ENCODE data around the gene RFWD3. TPM values are rescaled to one million over a fixed set of nuclear protein-coding genes. Genes with fewer than 3 reads are reported as not detected.

The RFWD3 gene
- 17.7 TPM for total RNA-seq

- Histone ChIP-seq H3K27ac (ENCODE audit: low read depth, low read length) (peak within 1 kb of the TSS; percentile 74), H3K27me3 (ENCODE audit: control insufficient read depth in 3 of 3, insufficient read depth in 3 of 3, low read length in 3 of 3) (no peaks in the 10 kb centered on the region), H3K36me3 (ENCODE audit: control insufficient read depth in 3 of 3, insufficient read depth in 3 of 3, low read length in 3 of 3) (peaks cover 9 to 20% (median 20%) of the 10 kb centered on the region in 3 donors), H3K4me3 (ENCODE audit: low read length in 3 of 3) (peak within 1 kb of the TSS; percentile 88 to 97 (median 93)), H3K4me1 (ENCODE audit: control insufficient read depth in 3 of 3, insufficient read depth in 3 of 3, low read length in 3 of 3) (peaks cover 0 to 11% (median 5%) of the 10 kb centered on the region in 3 donors), H3K9me3 (ENCODE audit: control insufficient read depth in 3 of 3, low read length in 3 of 3) (no peaks in the 10 kb centered on the region), H3K9ac (ENCODE audit: low read depth in 1 of 3, low read length in 3 of 3) (peak within 1 kb of the TSS; percentile 80 to 91 (median 91))
Measured at GRCh38 chr16:74666425-74667254, at the start of gene RFWD3. Gene RFWD3, minus strand, starts transcription at chr16:74666877. Its CDS starts 5,428 bp downstream, at chr16:74661449.

GRCh38 chr16:74716355-74716754 lies 49.7 kb upstream of the RFWD3 start:
- H3K27ac ChIP-seq (ENCODE audit: low read depth, low read length) = no peak overlapping the region
- no peak overlapping the region for H3K9ac ChIP-seq (ENCODE audit: low read depth in 1 of 3, low read length in 3 of 3)
- peaks cover 0 to 6% (median 1%) of the 10 kb centered on the region in 3 donors for H3K27me3 ChIP-seq (ENCODE audit: control insufficient read depth in 3 of 3, insufficient read depth in 3 of 3, low read length in 3 of 3)
- H3K4me3 ChIP-seq (ENCODE audit: low read length in 3 of 3) = no peak overlapping the region
- H3K9me3 ChIP-seq (ENCODE audit: control insufficient read depth in 3 of 3, low read length in 3 of 3) = no peaks in the 10 kb centered on the region
- H3K36me3 ChIP-seq (ENCODE audit: control insufficient read depth in 3 of 3, insufficient read depth in 3 of 3, low read length in 3 of 3) = no peaks in the 10 kb centered on the region
- H3K4me1 ChIP-seq (ENCODE audit: control insufficient read depth in 3 of 3, insufficient read depth in 3 of 3, low read length in 3 of 3) = no peaks in the 10 kb centered on the region

GRCh38 chr16:74713876-74714275 lies 47.2 kb upstream of the RFWD3 start:
- no peak overlapping the region for H3K9ac ChIP-seq (ENCODE audit: low read depth in 1 of 3, low read length in 3 of 3)
- no peaks in the 10 kb centered on the region for H3K4me1 ChIP-seq (ENCODE audit: control insufficient read depth in 3 of 3, insufficient read depth in 3 of 3, low read length in 3 of 3)
- no peaks in the 10 kb centered on the region for H3K9me3 ChIP-seq (ENCODE audit: control insufficient read depth in 3 of 3, low read length in 3 of 3)
- peaks cover 0 to 5% (median 0%) of the 10 kb centered on the region in 3 donors for H3K27me3 ChIP-seq (ENCODE audit: control insufficient read depth in 3 of 3, insufficient read depth in 3 of 3, low read length in 3 of 3)
- H3K27ac ChIP-seq (ENCODE audit: low read depth, low read length) = no peak overlapping the region
- no peak overlapping the region for H3K4me3 ChIP-seq (ENCODE audit: low read length in 3 of 3)
- no peaks in the 10 kb centered on the region for H3K36me3 ChIP-seq (ENCODE audit: control insufficient read depth in 3 of 3, insufficient read depth in 3 of 3, low read length in 3 of 3)

- H3K9ac ChIP-seq (ENCODE audit: low read depth in 1 of 3, low read length in 3 of 3) = no peak overlapping the region
- no peak overlapping the region for H3K4me3 ChIP-seq (ENCODE audit: low read length in 3 of 3)
- no peak overlapping the region for H3K27ac ChIP-seq (ENCODE audit: low read depth, low read length)
- no peaks in the 10 kb centered on the region for H3K9me3 ChIP-seq (ENCODE audit: control insufficient read depth in 3 of 3, low read length in 3 of 3)
- no peaks in the 10 kb centered on the region for H3K4me1 ChIP-seq (ENCODE audit: control insufficient read depth in 3 of 3, insufficient read depth in 3 of 3, low read length in 3 of 3)
- peaks cover 0 to 5% (median 0%) of the 10 kb centered on the region in 3 donors for H3K27me3 ChIP-seq (ENCODE audit: control insufficient read depth in 3 of 3, insufficient read depth in 3 of 3, low read length in 3 of 3)
- no peaks in the 10 kb centered on the region for H3K36me3 ChIP-seq (ENCODE audit: control insufficient read depth in 3 of 3, insufficient read depth in 3 of 3, low read length in 3 of 3)
Measured at GRCh38 chr16:74713325-74713724, 46.6 kb upstream of the RFWD3 start.

GRCh38 chr16:74711938-74712337 lies 45.3 kb upstream of the RFWD3 start:
- Histone ChIP-seq H3K27me3 (ENCODE audit: control insufficient read depth in 3 of 3, insufficient read depth in 3 of 3, low read length in 3 of 3) (peaks cover 0 to 2% (median 0%) of the 10 kb centered on the region in 3 donors), H3K4me1 (ENCODE audit: control insufficient read depth in 3 of 3, insufficient read depth in 3 of 3, low read length in 3 of 3) (no peaks in the 10 kb centered on the region), H3K9ac (ENCODE audit: low read depth in 1 of 3, low read length in 3 of 3) (no peak overlapping the region), H3K36me3 (ENCODE audit: control insufficient read depth in 3 of 3, insufficient read depth in 3 of 3, low read length in 3 of 3) (no peaks in the 10 kb centered on the region), H3K27ac (ENCODE audit: low read depth, low read length) (no peak overlapping the region), H3K9me3 (ENCODE audit: control insufficient read depth in 3 of 3, low read length in 3 of 3) (no peaks in the 10 kb centered on the region), H3K4me3 (ENCODE audit: low read length in 3 of 3) (no peak overlapping the region)

GRCh38 chr16:74710401-74710800 lies 43.7 kb upstream of the RFWD3 start:
- H3K27me3 ChIP-seq (ENCODE audit: control insufficient read depth in 3 of 3, insufficient read depth in 3 of 3, low read length in 3 of 3) = no peaks in the 10 kb centered on the region
- no peak overlapping the region for H3K27ac ChIP-seq (ENCODE audit: low read depth, low read length)
- no peaks in the 10 kb centered on the region for H3K9me3 ChIP-seq (ENCODE audit: control insufficient read depth in 3 of 3, low read length in 3 of 3)
- no peak overlapping the region for H3K9ac ChIP-seq (ENCODE audit: low read depth in 1 of 3, low read length in 3 of 3)
- no peak overlapping the region for H3K4me3 ChIP-seq (ENCODE audit: low read length in 3 of 3)
- H3K36me3 ChIP-seq (ENCODE audit: control insufficient read depth in 3 of 3, insufficient read depth in 3 of 3, low read length in 3 of 3) = no peaks in the 10 kb centered on the region
- no peaks in the 10 kb centered on the region for H3K4me1 ChIP-seq (ENCODE audit: control insufficient read depth in 3 of 3, insufficient read depth in 3 of 3, low read length in 3 of 3)

GRCh38 chr16:74709441-74709877 lies 42.8 kb upstream of the RFWD3 start:
- H3K27me3 ChIP-seq (ENCODE audit: control insufficient read depth in 3 of 3, insufficient read depth in 3 of 3, low read length in 3 of 3) = no peaks in the 10 kb centered on the region
- H3K9ac ChIP-seq (ENCODE audit: low read depth in 1 of 3, low read length in 3 of 3) = no peak overlapping the region
- H3K36me3 ChIP-seq (ENCODE audit: control insufficient read depth in 3 of 3, insufficient read depth in 3 of 3, low read length in 3 of 3) = no peaks in the 10 kb centered on the region
- H3K9me3 ChIP-seq (ENCODE audit: control insufficient read depth in 3 of 3, low read length in 3 of 3) = no peaks in the 10 kb centered on the region
- no peak overlapping the region for H3K4me3 ChIP-seq (ENCODE audit: low read length in 3 of 3)
- no peaks in the 10 kb centered on the region for H3K4me1 ChIP-seq (ENCODE audit: control insufficient read depth in 3 of 3, insufficient read depth in 3 of 3, low read length in 3 of 3)
- no peak overlapping the region for H3K27ac ChIP-seq (ENCODE audit: low read depth, low read length)

- Histone ChIP-seq H3K36me3 (ENCODE audit: control insufficient read depth in 3 of 3, insufficient read depth in 3 of 3, low read length in 3 of 3) (no peaks in the 10 kb centered on the region), H3K9ac (ENCODE audit: low read depth in 1 of 3, low read length in 3 of 3) (peak within 1 kb of the TSS; percentile 69 to 81 (median 79)), H3K27me3 (ENCODE audit: control insufficient read depth in 3 of 3, insufficient read depth in 3 of 3, low read length in 3 of 3) (peaks cover 0 to 7% (median 4%) of the 10 kb centered on the region in 3 donors), H3K27ac (ENCODE audit: low read depth, low read length) (peak within 1 kb of the TSS; percentile 81), H3K4me1 (ENCODE audit: control insufficient read depth in 3 of 3, insufficient read depth in 3 of 3, low read length in 3 of 3) (peaks cover 8 to 13% (median 8%) of the 10 kb centered on the region in 3 donors), H3K4me3 (ENCODE audit: low read length in 3 of 3) (peak within 1 kb of the TSS; percentile 80 to 88 (median 84)), H3K9me3 (ENCODE audit: control insufficient read depth in 3 of 3, low read length in 3 of 3) (no peaks in the 10 kb centered on the region)
Measured at GRCh38 chr16:74700438-74701225, 34.0 kb upstream of the RFWD3 start, which contains the start of gene MLKL. Gene MLKL, minus strand, starts transcription at chr16:74700862. Its CDS starts 5,105 bp downstream, at chr16:74695757.

GRCh38 chr16:74700116-74700437 lies 33.4 kb upstream of the RFWD3 start:
- H3K9me3 ChIP-seq (ENCODE audit: control insufficient read depth in 3 of 3, low read length in 3 of 3) = no peaks in the 10 kb centered on the region
- peak overlapping the region; percentile 69 to 81 (median 79) for H3K9ac ChIP-seq (ENCODE audit: low read depth in 1 of 3, low read length in 3 of 3)
- peak overlapping the region; percentile 81 for H3K27ac ChIP-seq (ENCODE audit: low read depth, low read length)
- no peaks in the 10 kb centered on the region for H3K36me3 ChIP-seq (ENCODE audit: control insufficient read depth in 3 of 3, insufficient read depth in 3 of 3, low read length in 3 of 3)
- H3K4me1 ChIP-seq (ENCODE audit: control insufficient read depth in 3 of 3, insufficient read depth in 3 of 3, low read length in 3 of 3) = peaks cover 8 to 13% (median 8%) of the 10 kb centered on the region in 3 donors
- peak overlapping the region; percentile 80 to 88 (median 84) for H3K4me3 ChIP-seq (ENCODE audit: low read length in 3 of 3)
- peaks cover 0 to 7% (median 4%) of the 10 kb centered on the region in 3 donors for H3K27me3 ChIP-seq (ENCODE audit: control insufficient read depth in 3 of 3, insufficient read depth in 3 of 3, low read length in 3 of 3)

All from skeletal muscle tissue (tissue), 4 donors.